ENCODE measurements around the gene FGD5.

The FGD5 gene, protein sequence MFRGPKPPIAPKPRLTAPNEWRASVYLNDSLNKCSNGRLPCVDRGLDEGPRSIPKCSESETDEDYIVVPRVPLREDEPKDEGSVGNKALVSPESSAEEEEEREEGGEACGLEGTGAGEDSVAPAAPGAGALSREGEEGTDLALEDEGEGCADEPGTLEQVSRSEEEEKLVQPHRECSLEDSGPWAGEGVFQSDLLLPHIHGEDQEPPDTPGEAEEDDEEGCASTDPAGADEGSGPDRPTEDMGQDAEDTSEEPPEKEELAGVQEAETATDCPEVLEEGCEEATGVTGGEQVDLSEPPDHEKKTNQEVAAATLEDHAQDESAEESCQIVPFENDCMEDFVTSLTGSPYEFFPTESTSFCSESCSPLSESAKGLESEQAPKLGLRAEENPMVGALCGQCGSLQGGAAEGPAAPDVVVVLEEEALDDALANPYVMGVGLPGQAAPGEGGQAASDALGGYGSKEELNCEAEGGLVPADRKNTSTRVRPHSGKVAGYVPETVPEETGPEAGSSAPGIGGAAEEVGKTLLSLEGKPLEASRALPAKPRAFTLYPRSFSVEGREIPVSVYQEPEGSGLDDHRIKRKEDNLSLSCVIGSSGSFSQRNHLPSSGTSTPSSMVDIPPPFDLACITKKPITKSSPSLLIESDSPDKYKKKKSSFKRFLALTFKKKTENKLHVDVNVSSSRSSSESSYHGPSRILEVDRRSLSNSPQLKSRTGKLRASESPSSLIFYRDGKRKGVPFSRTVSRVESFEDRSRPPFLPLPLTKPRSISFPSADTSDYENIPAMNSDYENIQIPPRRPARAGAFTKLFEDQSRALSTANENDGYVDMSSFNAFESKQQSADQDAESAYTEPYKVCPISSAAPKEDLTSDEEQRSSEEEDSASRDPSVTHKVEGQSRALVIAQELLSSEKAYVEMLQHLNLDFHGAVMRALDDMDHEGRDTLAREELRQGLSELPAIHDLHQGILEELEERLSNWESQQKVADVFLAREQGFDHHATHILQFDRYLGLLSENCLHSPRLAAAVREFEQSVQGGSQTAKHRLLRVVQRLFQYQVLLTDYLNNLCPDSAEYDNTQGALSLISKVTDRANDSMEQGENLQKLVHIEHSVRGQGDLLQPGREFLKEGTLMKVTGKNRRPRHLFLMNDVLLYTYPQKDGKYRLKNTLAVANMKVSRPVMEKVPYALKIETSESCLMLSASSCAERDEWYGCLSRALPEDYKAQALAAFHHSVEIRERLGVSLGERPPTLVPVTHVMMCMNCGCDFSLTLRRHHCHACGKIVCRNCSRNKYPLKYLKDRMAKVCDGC (N-terminal part only)

GRCh38 chr3:14818804-14819500 is at the start of gene FGD5:
Gene FGD5 (plus strand): TSS chr3:14818962. CDS start chr3:14819072, 110 bp downstream.
- DNase-seq, result no peak

DNA sequence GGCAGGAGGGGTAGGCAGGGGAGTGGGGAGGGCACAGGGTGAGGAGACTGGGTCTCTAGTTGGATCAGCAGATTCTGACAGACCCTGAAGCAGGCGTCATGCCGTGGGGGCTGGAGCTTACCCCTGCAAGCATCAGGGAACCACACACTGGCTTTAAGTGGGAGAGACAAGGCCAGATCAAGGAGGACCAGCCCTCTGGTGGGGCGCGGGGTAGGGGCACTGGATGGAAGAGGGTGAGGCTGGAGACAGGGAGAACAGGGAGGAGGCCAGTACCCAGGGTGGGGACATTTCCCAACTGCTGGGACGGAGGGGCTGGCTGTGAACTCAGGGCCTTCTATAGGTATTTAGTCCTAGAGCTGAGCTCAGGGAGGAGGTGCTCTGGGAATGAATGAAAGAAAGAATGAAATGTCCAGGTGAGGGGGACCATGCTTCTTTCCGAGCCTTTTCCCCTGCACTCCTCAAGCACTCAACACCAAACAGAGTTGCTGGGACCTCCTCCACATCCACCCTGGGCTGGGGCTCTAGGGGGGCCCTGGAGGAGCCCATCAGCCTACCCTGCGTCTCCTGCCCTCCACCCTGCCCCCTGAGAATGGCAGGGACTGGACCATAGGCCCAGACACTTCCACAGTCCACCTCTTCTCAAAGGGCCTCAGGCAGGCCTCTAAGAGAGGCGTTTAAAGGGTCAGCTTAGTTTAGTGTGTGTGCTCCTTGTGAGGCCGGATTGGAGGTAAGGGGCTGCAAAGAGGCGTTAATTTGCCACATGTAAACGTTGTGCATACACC is 49.0 kb upstream of the FGD5 start:
- no peak for DNase-seq

GRCh38 chr3:14770591-14770990 is 48.2 kb upstream of the FGD5 start:
- DNase-seq, result no peak

- DNase-seq, result no peak
Observed at GRCh38 chr3:14771593-14772497, 46.9 kb upstream of the FGD5 start.

DNA sequence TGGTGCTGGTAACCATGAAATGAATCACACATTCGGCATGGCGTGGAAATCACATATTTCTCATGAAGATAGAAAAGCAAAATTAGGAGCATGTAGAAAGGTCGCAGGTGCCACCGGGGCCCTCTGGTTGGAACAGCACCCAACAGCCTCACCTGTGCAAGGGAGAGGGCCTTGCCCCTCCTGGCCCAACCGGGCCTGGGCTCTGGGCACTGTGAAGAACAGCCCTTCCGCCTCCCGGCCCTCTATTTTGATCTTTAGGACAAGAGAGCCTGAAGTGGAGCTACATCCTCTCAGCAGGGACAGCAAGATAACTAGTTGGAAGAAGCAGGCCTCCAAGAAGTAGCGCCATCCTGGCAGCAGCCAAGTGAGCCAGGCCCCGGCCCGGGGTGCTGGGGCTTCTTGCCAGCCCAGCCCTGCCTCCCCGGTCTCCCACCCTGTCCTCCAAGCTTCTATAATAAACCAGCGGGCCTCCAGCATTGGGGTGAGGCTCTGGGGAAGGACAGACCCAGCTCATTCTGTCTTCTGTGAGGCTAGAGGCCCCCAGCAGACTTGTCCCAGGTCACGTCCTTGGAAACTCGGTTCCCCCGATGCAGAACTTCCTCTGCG is 46.1 kb upstream of the FGD5 start:
- DNase-seq, result no peak

- no peak for DNase-seq
Observed at GRCh38 chr3:14773281-14773680, 45.5 kb upstream of the FGD5 start.

DNA sequence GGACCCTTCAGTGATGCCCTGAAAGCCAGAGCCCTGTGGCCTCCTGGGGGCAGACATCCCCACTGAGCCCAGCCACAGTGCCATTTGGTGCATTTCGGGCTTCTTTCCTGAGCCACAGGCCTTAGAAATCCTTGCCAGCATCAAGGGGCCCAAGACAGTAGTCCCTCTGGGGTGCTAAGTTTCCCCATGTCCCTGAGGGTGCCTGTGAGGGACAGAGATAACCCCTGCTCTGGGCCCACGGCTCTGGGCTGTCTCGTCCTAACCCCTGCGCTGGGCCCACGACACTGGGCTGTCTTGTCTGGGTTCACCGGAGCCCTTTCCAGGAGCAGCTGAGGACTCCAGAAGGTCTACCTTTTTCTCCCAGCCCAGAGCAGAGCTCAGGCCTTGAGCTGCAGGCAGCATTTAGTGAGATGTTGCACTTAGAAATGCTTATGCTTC is 45.1 kb upstream of the FGD5 start:
- DNase-seq, result no peak

- no peak for DNase-seq
Observed at GRCh38 chr3:14774431-14774830, 44.3 kb upstream of the FGD5 start.

GRCh38 chr3:14775011-14775410 is 43.8 kb upstream of the FGD5 start:
- no peak for DNase-seq

GRCh38 chr3:14775563-14775962 is 43.2 kb upstream of the FGD5 start:
- DNase-seq, result no peak

DNA sequence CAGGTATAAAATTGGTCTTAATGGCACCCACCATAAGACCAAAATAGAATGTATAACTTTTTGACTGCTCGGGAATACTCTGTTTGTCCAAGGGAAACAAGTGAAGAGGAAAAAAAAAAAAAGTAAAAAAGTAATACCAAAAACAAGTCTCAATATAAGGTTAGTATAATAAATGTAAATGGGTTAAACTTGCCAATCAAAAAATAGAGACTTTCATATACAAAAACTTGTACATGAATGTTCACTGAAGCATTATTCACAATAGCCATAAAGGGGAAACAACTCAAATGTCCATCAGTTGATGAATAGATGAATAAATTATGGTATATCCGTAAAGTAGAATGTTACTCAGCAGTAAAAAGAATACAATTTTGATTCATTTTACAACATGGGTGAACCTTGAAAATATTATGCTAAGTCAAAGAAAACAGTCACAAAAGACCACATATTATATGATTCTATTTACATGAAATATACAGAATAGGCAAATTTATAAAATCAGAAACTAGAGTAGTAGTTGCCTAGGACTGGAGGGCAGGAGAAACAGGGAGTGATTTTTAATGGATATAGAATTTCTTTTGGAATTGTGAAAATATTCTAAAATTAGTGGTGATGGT is 39.6 kb upstream of the FGD5 start:
- DNase-seq, result no peak

- peak; percentile 87 for DNase-seq
Observed at GRCh38 chr3:14780927-14781507, 37.7 kb upstream of the FGD5 start.

DNA sequence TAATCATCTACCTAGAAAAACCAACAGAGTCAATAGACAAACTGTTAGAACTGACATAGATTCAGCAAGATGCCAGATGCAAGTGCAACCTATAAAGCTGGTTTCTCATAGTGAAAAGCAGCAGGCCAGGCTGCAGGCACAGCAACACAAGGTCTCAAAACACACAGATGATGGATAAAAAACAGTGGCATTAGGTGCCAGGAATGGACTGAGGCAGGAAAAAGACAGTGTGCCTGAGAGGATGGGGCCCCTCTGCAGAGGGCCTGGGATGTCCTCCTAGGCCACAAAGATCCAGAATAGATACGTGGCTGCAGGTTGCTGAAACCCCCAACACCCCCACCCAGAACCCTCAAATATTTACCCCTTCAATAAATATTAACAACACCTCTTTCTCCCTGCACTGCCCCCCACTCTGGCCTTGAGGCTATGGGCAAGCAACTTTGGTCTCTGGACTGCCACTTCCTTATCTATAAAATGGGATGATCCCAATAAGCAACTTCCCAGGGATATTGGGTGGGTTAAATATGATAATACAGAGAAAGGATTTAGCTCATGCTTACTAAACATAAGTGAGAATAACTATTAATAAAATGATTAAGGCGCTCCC is 35.2 kb upstream of the FGD5 start:
- DNase-seq, result no peak

DNA sequence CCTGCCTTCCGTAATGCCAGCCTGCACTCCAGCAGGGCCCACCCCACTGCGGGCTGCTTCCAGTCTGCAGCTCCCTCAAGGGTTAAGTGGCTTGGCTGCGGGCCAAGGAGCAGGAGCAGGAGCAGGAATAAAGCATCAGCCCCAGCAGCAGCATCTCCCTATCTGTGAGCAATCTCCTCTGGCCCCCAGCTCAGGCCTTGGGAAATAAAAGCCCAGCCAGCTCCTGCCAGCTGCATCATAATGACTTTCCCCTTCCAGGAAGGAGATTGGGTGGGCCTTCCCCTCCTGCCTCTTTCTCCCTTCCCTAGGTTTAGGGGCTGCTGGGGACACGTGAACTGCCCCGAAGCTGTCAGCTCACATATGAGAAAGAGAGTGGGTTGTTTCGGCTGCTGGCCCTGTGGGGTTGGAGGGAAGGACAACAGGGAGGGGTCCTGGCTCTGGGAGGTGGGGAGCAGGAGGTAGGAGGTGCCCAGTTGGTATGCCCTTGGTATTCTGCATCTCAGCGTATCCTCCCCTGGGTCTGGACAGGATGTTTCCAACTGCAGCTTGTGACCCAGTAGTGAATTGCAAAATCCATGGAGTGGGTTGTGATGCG is 34.6 kb upstream of the FGD5 start:
- DNase-seq, result no peak

- DNase-seq, result no peak
Observed at GRCh38 chr3:14785207-14786155, 33.3 kb upstream of the FGD5 start.

GRCh38 chr3:14786369-14786768 is 32.4 kb upstream of the FGD5 start:
- no peak for DNase-seq

DNA sequence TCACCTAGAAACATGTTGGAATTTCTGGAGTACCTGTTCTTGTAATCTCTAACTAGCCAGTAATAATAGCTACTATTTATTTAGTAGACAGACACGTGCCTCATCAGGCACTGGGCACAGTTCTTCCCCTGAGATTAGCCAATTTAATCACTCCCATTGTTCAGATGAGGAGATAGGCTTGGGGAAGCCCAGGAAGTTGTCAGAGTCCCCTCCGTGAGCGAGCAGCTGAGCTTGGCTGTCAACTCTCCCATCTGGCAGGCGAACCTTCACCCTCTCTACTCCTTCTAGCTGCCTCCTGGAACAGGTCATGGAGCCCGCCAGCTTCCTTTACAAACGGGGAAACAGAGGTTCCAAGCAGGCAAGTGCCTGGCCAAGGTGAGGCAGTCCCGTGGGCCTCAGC is 31.1 kb upstream of the FGD5 start:
- DNase-seq, result no peak

Measured in hematopoietic multipotent progenitor cell treated with erythropoietin and hydrocortisone succinate and interleukin-3 and kit ligand, for 4 days (in vitro differentiated cells).